Mesothelial cell of epicardium (in vitro differentiated cells): ENCODE results near the gene BCL2L12. TPM values are rescaled to one million over a fixed set of nuclear protein-coding genes. Genes with fewer than 3 reads are reported as not detected.

Experiments
- DNase-seq, 2 experiments: peaks; one replicate each; pipeline ENCODE4 v3.0.0; 2021; ENCODE audit warnings: low spot score in 2 of 2; ENCODE audit not compliant: unreplicated experiment in 2 of 2
- H3K27ac Mint-ChIP-seq: 2 replicates; pipeline ENCODE4 v1.8.0; 2021; ENCODE audit warnings: mixed read lengths
- H3K27me3 Mint-ChIP-seq: 2 replicates; pipeline ENCODE4 v1.8.0; 2021; ENCODE audit warnings: low read depth, mixed read lengths
- H3K36me3 Mint-ChIP-seq: 2 replicates; pipeline ENCODE4 v1.8.0; 2021; ENCODE audit warnings: mixed read lengths
- H3K4me1 Mint-ChIP-seq: 2 replicates; pipeline ENCODE4 v1.8.0; 2021; ENCODE audit warnings: mixed read lengths
- H3K4me3 Mint-ChIP-seq: 2 replicates; pipeline ENCODE4 v1.8.0; 2021; ENCODE audit warnings: mild to moderate bottlenecking, moderate library complexity, mixed read lengths
- H3K9me3 Mint-ChIP-seq: 2 replicates; pipeline ENCODE4 v1.8.0; 2021; ENCODE audit warnings: mixed read lengths
- total RNA-seq: library from RNA; stranded (reverse); gene quantifications from 3 replicates; pipeline ENCODE4 v1.2.1, GENCODE V29; 2021
- TF ChIP-seq, protein P1 (sequence below): fragments of 200-600 bp; sonication (generic); IDR thresholded peaks from one replicate; pipeline ENCODE4 v1.5.0; 2021; ENCODE audit warnings: antibody characterized with exemption; ENCODE audit not compliant: unreplicated experiment

The BCL2L12 gene
- total RNA-seq, 1 donor from 2014 or later = 44.7 TPM

DNA sequence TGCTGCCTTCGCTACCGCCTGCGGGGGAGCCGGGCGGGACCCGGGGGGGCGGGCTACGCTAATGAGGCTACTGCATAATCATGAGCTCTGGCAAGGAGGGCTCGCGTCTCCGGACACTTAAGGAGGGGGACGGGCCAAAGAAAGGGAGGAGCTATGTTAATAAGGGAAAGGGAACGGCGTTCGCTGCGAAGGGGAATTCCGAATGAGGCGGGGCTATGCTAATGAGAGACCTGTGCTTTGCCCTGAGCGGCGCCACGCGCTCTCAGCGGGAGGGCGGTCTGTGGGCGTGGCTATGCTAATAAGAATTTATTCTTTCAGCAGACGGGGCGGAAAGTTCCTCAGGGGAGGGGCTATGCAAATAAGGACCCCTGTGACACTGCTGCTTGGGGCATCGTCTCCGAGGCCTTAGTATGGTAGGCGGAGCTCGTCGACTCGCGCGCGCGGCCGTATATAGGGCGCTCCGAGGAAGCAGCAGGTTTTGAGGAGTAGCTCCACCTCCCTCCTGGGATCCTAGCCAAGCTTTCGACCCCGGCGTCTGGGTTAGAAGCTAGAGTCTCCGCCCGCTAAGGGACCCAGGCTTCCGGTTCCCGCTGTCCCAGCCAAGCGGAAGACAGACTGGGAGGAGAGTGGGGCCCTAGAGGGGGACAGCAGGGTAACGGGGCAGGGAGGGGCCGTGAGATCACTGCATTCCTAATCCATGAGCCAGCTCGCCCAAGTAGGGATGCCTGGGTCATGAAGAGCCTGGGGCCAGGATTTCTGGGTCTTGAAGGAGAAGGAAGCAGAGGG, 25.4 kb upstream of the BCL2L12 start, which contains the start of gene RRAS:
TSS of gene RRAS (minus strand) at position 31 of the 786 bp plus-strand sequence. CDS start 45 bp downstream, outside the sequence.
- peak; percentile 99 for DNase-seq
- TF ChIP-seq, protein P1, sequence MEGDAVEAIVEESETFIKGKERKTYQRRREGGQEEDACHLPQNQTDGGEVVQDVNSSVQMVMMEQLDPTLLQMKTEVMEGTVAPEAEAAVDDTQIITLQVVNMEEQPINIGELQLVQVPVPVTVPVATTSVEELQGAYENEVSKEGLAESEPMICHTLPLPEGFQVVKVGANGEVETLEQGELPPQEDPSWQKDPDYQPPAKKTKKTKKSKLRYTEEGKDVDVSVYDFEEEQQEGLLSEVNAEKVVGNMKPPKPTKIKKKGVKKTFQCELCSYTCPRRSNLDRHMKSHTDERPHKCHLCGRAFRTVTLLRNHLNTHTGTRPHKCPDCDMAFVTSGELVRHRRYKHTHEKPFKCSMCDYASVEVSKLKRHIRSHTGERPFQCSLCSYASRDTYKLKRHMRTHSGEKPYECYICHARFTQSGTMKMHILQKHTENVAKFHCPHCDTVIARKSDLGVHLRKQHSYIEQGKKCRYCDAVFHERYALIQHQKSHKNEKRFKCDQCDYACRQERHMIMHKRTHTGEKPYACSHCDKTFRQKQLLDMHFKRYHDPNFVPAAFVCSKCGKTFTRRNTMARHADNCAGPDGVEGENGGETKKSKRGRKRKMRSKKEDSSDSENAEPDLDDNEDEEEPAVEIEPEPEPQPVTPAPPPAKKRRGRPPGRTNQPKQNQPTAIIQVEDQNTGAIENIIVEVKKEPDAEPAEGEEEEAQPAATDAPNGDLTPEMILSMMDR = no peak
- Mint-ChIP-seq H3K9me3 (no peaks in the 10 kb centered on the region), H3K27ac (peak within 1 kb of the TSS; percentile 100), H3K4me3 (peak within 1 kb of the TSS; percentile 97), H3K27me3 (no peaks in the 10 kb centered on the region), H3K36me3 (no peaks in the 10 kb centered on the region), H3K4me1 (peaks cover 65% of the 10 kb centered on the region)

DNA sequence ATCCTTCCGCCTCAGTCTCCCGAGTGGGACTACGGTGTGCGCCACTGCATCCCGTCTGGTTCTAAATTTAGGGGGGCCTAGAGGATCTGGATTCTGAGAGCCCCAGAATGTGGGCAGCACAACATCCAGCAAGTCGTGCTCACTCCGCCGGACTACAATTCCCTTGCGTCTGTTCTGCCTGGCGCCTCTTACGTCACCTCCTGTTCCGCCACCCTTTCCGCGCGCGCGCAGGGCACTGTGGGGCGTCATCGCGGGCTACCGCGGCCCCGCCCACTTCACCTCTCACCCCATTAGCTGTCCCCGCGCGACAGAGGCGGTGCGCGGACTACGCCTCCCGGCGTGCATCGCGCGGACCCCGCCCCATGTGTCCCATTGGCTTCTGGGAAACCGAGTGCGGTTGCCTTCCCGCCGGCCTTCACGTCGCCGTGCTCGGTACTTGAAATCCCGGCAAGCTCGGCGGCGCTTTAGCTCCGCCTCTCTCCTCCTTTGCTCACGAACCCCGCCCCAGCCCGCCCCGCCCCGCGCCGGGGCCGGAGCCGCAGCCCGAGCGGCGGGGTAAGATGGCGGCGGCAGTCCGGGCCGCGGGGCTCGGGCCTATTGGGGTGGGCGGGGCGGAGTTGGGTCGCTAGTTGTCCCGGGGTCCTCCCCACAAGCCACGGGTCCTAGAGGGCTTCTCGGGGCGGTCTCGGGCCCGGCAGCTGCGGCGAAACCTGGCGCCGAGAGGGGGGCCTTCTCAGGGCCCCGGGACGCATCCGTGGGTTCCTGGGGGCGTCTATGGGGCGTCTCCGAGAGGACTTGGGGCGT, 23.8 kb upstream of the BCL2L12 start, which contains the start of gene SCAF1:
TSS of gene SCAF1 (plus strand) at position 522 of the 804 bp plus-strand sequence. CDS start 2,818 bp downstream, outside the sequence.
- Mint-ChIP-seq H3K4me3 (peak within 1 kb of the TSS; percentile 97), H3K9me3 (no peaks in the 10 kb centered on the region), H3K4me1 (peaks cover 54% of the 10 kb centered on the region), H3K27ac (peak within 1 kb of the TSS; percentile 100), H3K27me3 (no peaks in the 10 kb centered on the region), H3K36me3 (peaks cover 3% of the 10 kb centered on the region)
- TF ChIP-seq, protein P1 = no peak
- DNase-seq = peak; percentile 98

DNA sequence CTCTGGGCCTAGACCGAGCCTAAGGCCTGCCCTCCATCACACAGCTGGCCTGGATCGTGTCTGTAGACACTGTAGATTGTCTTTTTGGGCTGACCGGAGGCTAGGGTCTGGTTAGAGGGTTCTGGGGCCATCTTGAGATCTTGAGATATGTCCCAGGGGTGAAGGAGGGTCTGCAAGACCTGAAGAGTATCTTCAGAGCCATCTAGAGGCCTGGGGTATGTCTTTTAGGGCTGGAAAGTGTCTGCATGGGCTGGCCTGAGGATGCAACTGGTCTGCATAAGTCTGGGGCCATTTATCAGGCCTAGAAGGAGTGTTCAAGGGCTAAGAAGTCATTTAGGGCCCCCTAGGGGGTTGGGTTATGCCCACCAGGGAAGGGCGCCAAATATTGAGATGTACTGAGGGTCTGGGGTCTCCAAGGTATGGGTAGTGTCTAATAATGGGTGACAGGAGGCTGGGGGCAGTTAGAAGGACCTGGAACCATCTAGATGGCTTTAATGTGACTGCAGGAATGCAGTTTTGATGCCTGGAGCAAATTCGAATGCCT, 23.2 kb upstream of the BCL2L12 start:
- TF ChIP-seq, protein P1 = no peak
- peak overlapping the region; percentile 99 for H3K27ac Mint-ChIP-seq
- H3K4me3 Mint-ChIP-seq = peak overlapping the region; percentile 97
- H3K4me1 Mint-ChIP-seq = peaks cover 52% of the 10 kb centered on the region
- no peaks in the 10 kb centered on the region for H3K27me3 Mint-ChIP-seq
- no peaks in the 10 kb centered on the region for H3K9me3 Mint-ChIP-seq
- H3K36me3 Mint-ChIP-seq = peaks cover 9% of the 10 kb centered on the region
- no peak for DNase-seq

DNA sequence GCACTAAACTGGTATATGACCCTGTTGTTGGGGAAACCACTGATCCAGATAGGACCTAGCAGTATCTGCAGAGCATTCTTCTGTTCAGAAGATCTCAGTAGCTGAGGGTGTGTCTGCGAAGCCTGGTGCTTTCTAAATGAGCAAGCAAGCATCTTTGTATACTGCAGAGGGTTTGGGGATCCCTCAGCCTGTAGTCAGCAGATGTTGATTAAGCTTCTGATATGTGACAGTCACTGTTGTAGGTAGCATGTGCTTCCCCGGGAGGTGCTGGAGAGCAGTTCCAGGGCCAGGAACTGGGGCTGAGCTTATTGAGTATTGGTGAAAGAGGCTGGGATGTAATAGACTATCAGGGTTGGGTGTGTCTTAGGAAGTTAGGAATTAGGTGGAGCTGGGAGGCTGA, 22.3 kb upstream of the BCL2L12 start:
- Mint-ChIP-seq H3K36me3 (peaks cover 9% of the 10 kb centered on the region), H3K27me3 (no peaks in the 10 kb centered on the region), H3K4me3 (peak overlapping the region; percentile 97), H3K4me1 (peaks cover 44% of the 10 kb centered on the region), H3K9me3 (no peaks in the 10 kb centered on the region), H3K27ac (peak overlapping the region; percentile 99)
- TF ChIP-seq, protein P1 = no peak
- no peak for DNase-seq

DNA sequence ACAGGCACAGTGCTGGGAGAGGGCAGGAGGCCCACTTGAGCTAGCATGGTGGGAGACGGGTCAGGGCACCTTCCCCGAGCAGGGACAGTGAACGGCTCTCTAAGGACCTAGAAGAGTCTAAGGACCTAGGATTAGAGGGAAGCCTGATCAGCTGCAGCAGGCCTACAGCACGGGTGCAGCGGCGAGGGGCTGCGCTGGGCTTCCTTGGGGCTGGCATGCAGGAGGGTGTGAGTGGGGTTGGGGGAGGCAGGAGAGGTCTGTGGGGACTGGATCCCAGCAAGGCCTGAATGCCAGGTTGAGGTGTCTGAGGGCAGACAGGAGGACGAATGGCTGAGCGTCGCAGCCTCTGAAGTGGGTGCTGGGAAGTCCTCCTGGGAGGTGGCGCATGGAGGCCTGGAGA, 20.1 kb upstream of the BCL2L12 start:
- TF ChIP-seq, protein P1 = no peak

More for the DNA sequence above, 20.1 kb upstream of the BCL2L12 start:
- Mint-ChIP-seq H3K36me3 (peaks cover 9% of the 10 kb centered on the region), H3K4me3 (no peak overlapping the region), H3K9me3 (no peaks in the 10 kb centered on the region), H3K27me3 (no peaks in the 10 kb centered on the region), H3K27ac (peak overlapping the region; percentile 43), H3K4me1 (peaks cover 31% of the 10 kb centered on the region)
- DNase-seq = no peak
